ENCODE measurements around the gene MELTF.
"Not testable (repeated sequence)": the region's sequence is repeated elsewhere in the genome, so short reads cannot be mapped to it uniquely, and the experiment has no call there.

Gene MELTF

GRCh38 chr3:197042539-197042938, 12.9 kb upstream of the MELTF start:
- CTCF ChIA-PET = interaction anchor here (0.6 to 1.0 kb wide), 3 partner anchors 92 to 433 kb away, joined by 3 to 6 read pairs (median 3); no protein-coding TSS in a partner anchor
- POLR2A ChIA-PET (ENCODE audit: low non-redundant PET) = no interaction called here
- no peak for DNase-seq (ENCODE audit: low spot score)
- TF ChIP-seq CTCF (conservative IDR thresholded peaks at IDR 0.05; ENCODE audit: low read depth) = no peak
- no peak overlapping the region for H3K27ac ChIP-seq

GRCh38 chr3:197041875-197042488, 12.4 kb upstream of the MELTF start:
- no peak overlapping the region for H3K27ac ChIP-seq
- DNase-seq (ENCODE audit: low spot score) = no peak
- ChIA-PET POLR2A (ENCODE audit: low non-redundant PET) (no interaction called here), CTCF (interaction anchor here (0.6 to 1.0 kb wide), 2 partner anchors 145 to 434 kb away, joined by 3 to 6 read pairs; no protein-coding TSS in a partner anchor)
- no peak for TF ChIP-seq CTCF (conservative IDR thresholded peaks at IDR 0.05; ENCODE audit: low read depth)

GRCh38 chr3:197040658-197041057, 11.0 kb upstream of the MELTF start:
- POLR2A ChIA-PET (ENCODE audit: low non-redundant PET) = no interaction called here
- no peak for DNase-seq (ENCODE audit: low spot score)
- H3K27ac ChIP-seq = no peak overlapping the region
- CTCF ChIA-PET = no interaction called here
- TF ChIP-seq CTCF (conservative IDR thresholded peaks at IDR 0.05; ENCODE audit: low read depth) = no peak

- DNase-seq (ENCODE audit: low spot score) = peak; percentile 68
- CTCF ChIA-PET = interaction anchor here (0.6 kb wide), 1 partner anchor 150 kb away, joined by 3 read pairs; no protein-coding TSS in a partner anchor
- TF ChIP-seq CTCF (conservative IDR thresholded peaks at IDR 0.05; ENCODE audit: low read depth) = no peak
- POLR2A ChIA-PET (ENCODE audit: low non-redundant PET) = no interaction called here
- H3K27ac ChIP-seq = 0 out of 2 replicates have a peak overlapping the region, but pooled peaks have one; percentile 9
These were observed 9.3 kb upstream of the MELTF start for GRCh38 chr3:197038679-197039462.

- no peak overlapping the region for H3K27ac ChIP-seq
- CTCF ChIA-PET = interaction anchor here (0.7 kb wide), 1 partner anchor 27 kb away, joined by 4 read pairs; no protein-coding TSS in a partner anchor
- no peak for TF ChIP-seq CTCF (conservative IDR thresholded peaks at IDR 0.05; ENCODE audit: low read depth)
- no peak for DNase-seq (ENCODE audit: low spot score)
- POLR2A ChIA-PET (ENCODE audit: low non-redundant PET) = no interaction called here
These were observed 6.0 kb upstream of the MELTF start for GRCh38 chr3:197035577-197035976.

- POLR2A ChIA-PET (ENCODE audit: low non-redundant PET); H3K27ac ChIP-seq; DNase-seq (ENCODE audit: low spot score); CTCF ChIA-PET: not testable (repeated sequence)
These were observed 5.2 kb upstream of the MELTF start for GRCh38 chr3:197034778-197035177.

GRCh38 chr3:197033764-197034163, 4.1 kb upstream of the MELTF start:
- H3K27ac ChIP-seq; CTCF ChIA-PET; POLR2A ChIA-PET (ENCODE audit: low non-redundant PET); DNase-seq (ENCODE audit: low spot score): not testable (repeated sequence)

Measured in RWPE1 (cell line).